ENCODE measurements around the gene FAM234B.

- TF ChIP-seq EZH2 (IDR thresholded peaks at IDR 0.05; ENCODE audit: low read length, unreplicated experiment) (no peak), CTCF (conservative IDR thresholded peaks at IDR 0.05; ENCODE audit: low read depth, low read length) (no peak)
These were observed 1.6 kb downstream of the FAM234B start for GRCh38 chr12:13045816-13046215.

Measured in PC-3 (cell line).